A549 (cell line): Measurements from ENCODE around the gene EIF2S3.

Source experiments
- BHLHE40 ChIP-seq: IDR thresholded peaks from 2 replicates; pipeline ENCODE4 v1.6.1; 2012; ENCODE audit warnings: low read depth, low read length, inconsistent platforms
- EP300 ChIP-seq, 2 experiments: fragments of >200 bp; sonication (Bioruptor Twin); formaldehyde crosslinking; IDR thresholded peaks; 2 replicates in 1 of 2; 3 replicates in 1 of 2; pipeline ENCODE4 v1.6.1; 2016 to 2017
- MAZ ChIP-seq: fragments of 150-350 bp; IDR thresholded peaks from 2 replicates; pipeline ENCODE4 v1.6.1; 2014; ENCODE audit warnings: antibody characterized with exemption, low read depth, low read length, borderline replicate concordance
- MYC ChIP-seq: IDR thresholded peaks from 2 replicates; pipeline ENCODE4 v1.6.1; 2012; ENCODE audit warnings: mild to moderate bottlenecking, inconsistent platforms, low read length, improper control_type of control experiment, borderline replicate concordance
- NPAS2 ChIP-seq: fragments of 250-450 bp; sonication (Bioruptor Pico); IDR thresholded peaks from 2 replicates; pipeline ENCODE4 v1.8.0; 2022; ENCODE audit warnings: mild to moderate bottlenecking, moderate library complexity, borderline replicate concordance
- RFX5 ChIP-seq: fragments of 450-650 bp; IDR thresholded peaks from 2 replicates; pipeline ENCODE4 v1.7.1; 2014; ENCODE audit warnings: antibody characterized with exemption, mild to moderate bottlenecking, moderate library complexity
- RNF2 ChIP-seq: fragments of 200-600 bp; sonication (generic); IDR thresholded peaks from 2 replicates; pipeline ENCODE4 v1.6.1; 2016; ENCODE audit warnings: low read depth, mild to moderate bottlenecking, antibody characterized with exemption, moderate library complexity, borderline replicate concordance
- TF ChIP-seq, protein P1 (sequence below): fragments of >200 bp; sonication (Bioruptor Twin); formaldehyde crosslinking; IDR thresholded peaks from 3 replicates; pipeline ENCODE4 v1.5.1; 2016
- TF ChIP-seq, protein P2 (sequence below): fragments of 200-600 bp; sonication (generic); IDR thresholded peaks from 2 replicates; pipeline ENCODE4 v1.6.1; 2016; ENCODE audit warnings: antibody characterized with exemption, mild to moderate bottlenecking, moderate library complexity
- TF ChIP-seq, protein P3 (sequence below): IDR thresholded peaks from 2 replicates; pipeline ENCODE4 v1.6.1; 2012

DNA sequence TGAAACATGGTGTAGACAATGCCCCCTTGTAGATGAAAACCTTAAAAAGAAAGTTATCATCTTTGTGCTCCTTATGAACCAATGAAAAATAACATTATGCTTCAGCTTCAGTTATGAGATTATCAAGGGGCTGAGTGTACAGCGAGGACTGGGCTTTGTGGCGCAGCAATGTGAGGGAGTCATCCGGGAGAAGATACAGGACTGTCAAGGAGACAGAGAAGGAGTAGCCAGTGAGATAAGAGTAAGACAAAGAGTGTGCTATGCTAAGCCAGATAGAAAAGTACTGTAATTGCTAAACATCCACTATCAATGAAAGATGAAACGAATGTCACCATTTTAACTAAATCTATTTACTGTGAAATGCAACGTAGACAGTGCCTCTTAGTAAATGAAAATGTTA, 24.2 kb upstream of the EIF2S3 start:
- TF ChIP-seq, protein P1, sequence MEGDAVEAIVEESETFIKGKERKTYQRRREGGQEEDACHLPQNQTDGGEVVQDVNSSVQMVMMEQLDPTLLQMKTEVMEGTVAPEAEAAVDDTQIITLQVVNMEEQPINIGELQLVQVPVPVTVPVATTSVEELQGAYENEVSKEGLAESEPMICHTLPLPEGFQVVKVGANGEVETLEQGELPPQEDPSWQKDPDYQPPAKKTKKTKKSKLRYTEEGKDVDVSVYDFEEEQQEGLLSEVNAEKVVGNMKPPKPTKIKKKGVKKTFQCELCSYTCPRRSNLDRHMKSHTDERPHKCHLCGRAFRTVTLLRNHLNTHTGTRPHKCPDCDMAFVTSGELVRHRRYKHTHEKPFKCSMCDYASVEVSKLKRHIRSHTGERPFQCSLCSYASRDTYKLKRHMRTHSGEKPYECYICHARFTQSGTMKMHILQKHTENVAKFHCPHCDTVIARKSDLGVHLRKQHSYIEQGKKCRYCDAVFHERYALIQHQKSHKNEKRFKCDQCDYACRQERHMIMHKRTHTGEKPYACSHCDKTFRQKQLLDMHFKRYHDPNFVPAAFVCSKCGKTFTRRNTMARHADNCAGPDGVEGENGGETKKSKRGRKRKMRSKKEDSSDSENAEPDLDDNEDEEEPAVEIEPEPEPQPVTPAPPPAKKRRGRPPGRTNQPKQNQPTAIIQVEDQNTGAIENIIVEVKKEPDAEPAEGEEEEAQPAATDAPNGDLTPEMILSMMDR, result no peak
- TF ChIP-seq EP300 (IDR thresholded peaks at IDR 0.05) (no peak), MAZ (no peak), RFX5 (no peak), NPAS2 (CRISPR knock-in tag) (no peak), BHLHE40 (no peak), MYC (no peak), RNF2 (no peak)
- TF ChIP-seq, protein P2, sequence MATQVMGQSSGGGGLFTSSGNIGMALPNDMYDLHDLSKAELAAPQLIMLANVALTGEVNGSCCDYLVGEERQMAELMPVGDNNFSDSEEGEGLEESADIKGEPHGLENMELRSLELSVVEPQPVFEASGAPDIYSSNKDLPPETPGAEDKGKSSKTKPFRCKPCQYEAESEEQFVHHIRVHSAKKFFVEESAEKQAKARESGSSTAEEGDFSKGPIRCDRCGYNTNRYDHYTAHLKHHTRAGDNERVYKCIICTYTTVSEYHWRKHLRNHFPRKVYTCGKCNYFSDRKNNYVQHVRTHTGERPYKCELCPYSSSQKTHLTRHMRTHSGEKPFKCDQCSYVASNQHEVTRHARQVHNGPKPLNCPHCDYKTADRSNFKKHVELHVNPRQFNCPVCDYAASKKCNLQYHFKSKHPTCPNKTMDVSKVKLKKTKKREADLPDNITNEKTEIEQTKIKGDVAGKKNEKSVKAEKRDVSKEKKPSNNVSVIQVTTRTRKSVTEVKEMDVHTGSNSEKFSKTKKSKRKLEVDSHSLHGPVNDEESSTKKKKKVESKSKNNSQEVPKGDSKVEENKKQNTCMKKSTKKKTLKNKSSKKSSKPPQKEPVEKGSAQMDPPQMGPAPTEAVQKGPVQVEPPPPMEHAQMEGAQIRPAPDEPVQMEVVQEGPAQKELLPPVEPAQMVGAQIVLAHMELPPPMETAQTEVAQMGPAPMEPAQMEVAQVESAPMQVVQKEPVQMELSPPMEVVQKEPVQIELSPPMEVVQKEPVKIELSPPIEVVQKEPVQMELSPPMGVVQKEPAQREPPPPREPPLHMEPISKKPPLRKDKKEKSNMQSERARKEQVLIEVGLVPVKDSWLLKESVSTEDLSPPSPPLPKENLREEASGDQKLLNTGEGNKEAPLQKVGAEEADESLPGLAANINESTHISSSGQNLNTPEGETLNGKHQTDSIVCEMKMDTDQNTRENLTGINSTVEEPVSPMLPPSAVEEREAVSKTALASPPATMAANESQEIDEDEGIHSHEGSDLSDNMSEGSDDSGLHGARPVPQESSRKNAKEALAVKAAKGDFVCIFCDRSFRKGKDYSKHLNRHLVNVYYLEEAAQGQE, result no peak
- TF ChIP-seq, protein P3, sequence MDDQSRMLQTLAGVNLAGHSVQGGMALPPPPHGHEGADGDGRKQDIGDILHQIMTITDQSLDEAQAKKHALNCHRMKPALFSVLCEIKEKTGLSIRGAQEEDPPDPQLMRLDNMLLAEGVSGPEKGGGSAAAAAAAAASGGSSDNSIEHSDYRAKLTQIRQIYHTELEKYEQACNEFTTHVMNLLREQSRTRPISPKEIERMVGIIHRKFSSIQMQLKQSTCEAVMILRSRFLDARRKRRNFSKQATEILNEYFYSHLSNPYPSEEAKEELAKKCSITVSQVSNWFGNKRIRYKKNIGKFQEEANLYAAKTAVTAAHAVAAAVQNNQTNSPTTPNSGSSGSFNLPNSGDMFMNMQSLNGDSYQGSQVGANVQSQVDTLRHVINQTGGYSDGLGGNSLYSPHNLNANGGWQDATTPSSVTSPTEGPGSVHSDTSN, result no peak
